Astrocyte (in vitro differentiated cells and primary cell): Measurements from ENCODE around the gene PPRC1. TPM values are rescaled to one million over a fixed set of nuclear protein-coding genes. Genes with fewer than 3 reads are reported as not detected.

Experiments
- DNase-seq: peaks from one replicate; pipeline ENCODE4 v3.0.0-alpha.2; 2010; ENCODE audit warnings: low read depth
- FAIRE-seq: peaks from 2 replicates; lab custom pipeline; 2011; peaks lifted over from hg19 to GRCh38; lab: Jason Lieb, UNC
- H2AFZ ChIP-seq: 2 replicates; pipeline ENCODE4 v1.6.0; 2012; ENCODE audit warnings: low read depth, low read length, inconsistent platforms
- H3K27ac ChIP-seq: 2 replicates; pipeline ENCODE4 v1.5.1; 2011; ENCODE audit warnings: low read depth, low read length, inconsistent platforms
- H3K27me3 ChIP-seq: 2 replicates; pipeline ENCODE4 v1.6.0; 2011; ENCODE audit warnings: low read length, inconsistent platforms; ENCODE audit not compliant: insufficient read depth
- H3K36me3 ChIP-seq: 2 replicates; pipeline ENCODE4 v1.5.1; 2011; ENCODE audit warnings: low read length, inconsistent platforms; ENCODE audit not compliant: insufficient read depth
- H3K4me1 ChIP-seq: 2 replicates; pipeline ENCODE4 v1.5.1; 2011; ENCODE audit warnings: low read length, inconsistent platforms; ENCODE audit not compliant: insufficient read depth
- H3K4me2 ChIP-seq: 2 replicates; pipeline ENCODE4 v1.6.0; 2012; ENCODE audit warnings: low read length, inconsistent platforms
- H3K4me3 ChIP-seq: 2 replicates; pipeline ENCODE4 v1.5.1; 2011; ENCODE audit warnings: low read depth, mild to moderate bottlenecking, low read length, inconsistent platforms; ENCODE audit not compliant: insufficient read depth
- H3K79me2 ChIP-seq: 2 replicates; pipeline ENCODE4 v1.6.0; 2012; ENCODE audit warnings: mild to moderate bottlenecking, low read length, inconsistent platforms; ENCODE audit not compliant: insufficient read depth
- H3K9ac ChIP-seq: 2 replicates; pipeline ENCODE4 v1.6.0; 2012; ENCODE audit warnings: mild to moderate bottlenecking, low read length, inconsistent platforms
- H3K9me3 ChIP-seq: 2 replicates; pipeline ENCODE4 v1.5.1; 2012; ENCODE audit warnings: low read depth, mild to moderate bottlenecking, low read length, inconsistent platforms; ENCODE audit not compliant: insufficient read depth
- H4K20me1 ChIP-seq: 2 replicates; pipeline ENCODE4 v1.6.0; 2012; ENCODE audit warnings: low read length, inconsistent platforms; ENCODE audit not compliant: insufficient read depth
- H3K27ac Mint-ChIP-seq: one replicate; pipeline ENCODE4 v1.8.0; 2021; ENCODE audit warnings: mild to moderate bottlenecking, mixed read lengths; ENCODE audit not compliant: unreplicated experiment
- H3K27me3 Mint-ChIP-seq: one replicate; pipeline ENCODE4 v1.8.0; 2021; ENCODE audit warnings: low read depth, mixed read lengths; ENCODE audit not compliant: unreplicated experiment
- H3K36me3 Mint-ChIP-seq: one replicate; pipeline ENCODE4 v1.8.0; 2021; ENCODE audit warnings: low read depth, mixed read lengths; ENCODE audit not compliant: unreplicated experiment
- H3K4me1 Mint-ChIP-seq: one replicate; pipeline ENCODE4 v1.8.0; 2021; ENCODE audit warnings: low read depth, mixed read lengths; ENCODE audit not compliant: unreplicated experiment
- H3K4me3 Mint-ChIP-seq: one replicate; pipeline ENCODE4 v1.8.0; 2021; ENCODE audit warnings: mild to moderate bottlenecking, moderate library complexity, mixed read lengths; ENCODE audit not compliant: unreplicated experiment
- H3K9me3 Mint-ChIP-seq: one replicate; pipeline ENCODE4 v1.8.0; 2021; ENCODE audit warnings: mild to moderate bottlenecking, mixed read lengths; ENCODE audit not compliant: unreplicated experiment
- CTCF ChIP-seq: IDR thresholded peaks from 2 replicates; pipeline ENCODE4 v1.5.1; 2011; ENCODE audit warnings: low read depth, mild to moderate bottlenecking, inconsistent platforms, low read length, moderate library complexity; ENCODE audit not compliant: insufficient read depth
- EZH2 ChIP-seq: IDR thresholded peaks from 2 replicates; pipeline ENCODE4 v1.6.1; 2012; ENCODE audit warnings: mild to moderate bottlenecking, low read length, inconsistent platforms; ENCODE audit not compliant: insufficient read depth
- total RNA-seq: library from RNA; stranded (reverse); gene quantifications from 2 replicates; pipeline ENCODE4 v1.2.1, GENCODE V29; 2021

The PPRC1 gene
- total RNA-seq, 1 donor from 2014 or later: 56.9 TPM

- H3K27me3 Mint-ChIP-seq: no peaks in the 10 kb centered on the region
These were observed 46.6 kb upstream of the PPRC1 start for GRCh38 chr10:102086196-102086595.

GRCh38 chr10:102090772-102091171 is 42.1 kb upstream of the PPRC1 start:
- no peak for FAIRE-seq

More at GRCh38 chr10:102086196-102086595, 46.6 kb upstream of the PPRC1 start:
- Histone ChIP-seq H3K27me3 (no peaks in the 10 kb centered on the region), H3K36me3 (no peaks in the 10 kb centered on the region), H4K20me1 (no peaks in the 10 kb centered on the region), H3K79me2 (no peaks in the 10 kb centered on the region), H3K4me1 (no peaks in the 10 kb centered on the region), H3K27ac (no peak overlapping the region), H3K9ac (no peak overlapping the region), H2AFZ (no peak overlapping the region), H3K9me3 (no peaks in the 10 kb centered on the region), H3K4me3 (no peak overlapping the region), H3K4me2 (no peak overlapping the region)
- FAIRE-seq (no peak), DNase-seq (no peak)
- Mint-ChIP-seq H3K27ac (no peak overlapping the region), H3K36me3 (peaks cover 14% of the 10 kb centered on the region), H3K9me3 (no peaks in the 10 kb centered on the region), H3K4me1 (peaks cover 7% of the 10 kb centered on the region), H3K4me3 (no peak overlapping the region)
- TF ChIP-seq CTCF (no peak), EZH2 (no peak)

More at GRCh38 chr10:102090772-102091171, 42.1 kb upstream of the PPRC1 start:
- TF ChIP-seq EZH2 (no peak), CTCF (no peak)
- no peak overlapping the region for H3K9ac ChIP-seq
- H3K9me3 ChIP-seq: no peaks in the 10 kb centered on the region
- Mint-ChIP-seq H3K4me3 (no peak overlapping the region), H3K27me3 (no peaks in the 10 kb centered on the region), H3K36me3 (peaks cover 12% of the 10 kb centered on the region), H3K9me3 (no peaks in the 10 kb centered on the region), H3K4me1 (peaks cover 7% of the 10 kb centered on the region), H3K27ac (no peak overlapping the region)
- DNase-seq: no peak
- no peak overlapping the region for H3K27ac ChIP-seq
- no peaks in the 10 kb centered on the region for H3K27me3 ChIP-seq
- H3K4me3 ChIP-seq: no peak overlapping the region
- H3K36me3 ChIP-seq: no peaks in the 10 kb centered on the region
- H2AFZ ChIP-seq: no peak overlapping the region
- no peaks in the 10 kb centered on the region for H3K4me1 ChIP-seq
- H3K4me2 ChIP-seq: no peak overlapping the region
- H3K79me2 ChIP-seq: no peaks in the 10 kb centered on the region
- H4K20me1 ChIP-seq: no peaks in the 10 kb centered on the region
